ENCODE measurements around the gene OTUD5.
"Not testable (repeated sequence)": the region's sequence is repeated elsewhere in the genome, so short reads cannot be mapped to it uniquely, and the experiment has no call there.

The OTUD5 gene

DNA sequence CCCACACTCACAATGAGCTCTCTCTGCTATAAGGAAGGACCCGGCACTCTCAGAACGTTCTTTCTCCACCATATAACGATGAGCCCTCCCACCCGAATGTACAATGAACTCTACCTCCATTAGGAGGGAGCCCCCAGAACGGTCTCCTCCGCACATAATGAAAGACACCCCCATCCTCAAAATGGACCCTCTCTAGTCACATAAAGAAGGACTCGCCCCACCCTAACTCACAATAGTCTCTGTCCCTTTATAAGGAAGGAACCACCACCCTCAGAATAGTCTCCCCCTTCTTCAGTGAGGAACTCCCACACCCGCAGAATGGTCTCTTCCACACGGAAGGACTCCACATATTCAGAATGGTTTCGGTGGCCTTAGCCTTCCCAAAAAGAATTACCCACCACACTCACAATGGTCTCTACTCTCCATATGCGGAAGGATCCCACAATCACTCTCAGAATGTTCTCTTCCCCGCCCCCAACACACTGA, 46.4 kb downstream of the OTUD5 start:
- peak; percentile 29 to 46 (median 43) for DNase-seq

DNA sequence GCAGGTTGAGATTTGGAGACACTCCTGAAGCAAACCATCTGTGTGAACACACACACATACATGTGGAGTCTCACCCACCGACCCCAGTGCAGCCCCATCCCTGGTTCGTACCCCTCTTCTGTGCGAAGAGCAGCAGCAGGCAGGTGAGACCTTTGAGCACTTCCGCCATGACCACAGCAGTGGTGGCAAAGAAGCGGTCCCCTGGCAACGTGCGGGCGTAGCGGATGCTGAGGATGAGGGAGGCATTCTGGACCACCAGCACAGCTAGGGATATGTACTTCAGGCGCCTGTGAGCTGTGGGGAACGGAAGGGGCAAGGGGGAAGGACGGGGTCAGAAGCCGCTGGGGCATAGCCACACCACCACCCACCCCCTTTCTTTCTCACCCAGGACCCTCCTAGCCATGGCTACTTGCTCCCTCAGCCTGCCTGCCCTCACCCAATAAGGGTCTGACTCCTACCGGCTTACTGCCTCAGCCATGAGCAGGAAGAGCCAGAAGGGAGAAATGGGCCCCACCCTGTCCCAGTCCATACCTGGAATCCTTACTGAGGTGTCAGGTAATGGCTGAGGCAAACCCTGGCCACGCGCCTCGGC, 47.6 kb downstream of the OTUD5 start:
- no peak for DNase-seq

DNA sequence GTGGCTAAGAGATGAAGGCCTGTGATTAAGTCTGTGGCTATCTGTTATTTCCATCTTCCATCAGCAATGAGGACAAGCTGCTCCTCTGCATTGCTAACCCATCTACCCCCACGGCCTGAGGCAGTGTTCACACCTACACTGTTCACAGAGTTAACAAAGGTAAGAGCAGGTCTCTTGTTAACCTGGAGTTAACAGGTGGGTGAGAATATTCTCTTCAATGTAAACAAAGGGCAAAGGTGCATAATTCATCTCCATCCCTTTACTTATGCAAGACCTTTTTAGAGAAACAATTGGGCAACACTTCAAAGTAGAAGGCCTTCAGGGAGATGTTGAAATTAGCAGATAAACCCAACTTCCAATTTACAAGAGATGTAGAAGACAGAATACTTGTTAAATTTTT, 48.8 kb downstream of the OTUD5 start:
- no peak for DNase-seq

DNA sequence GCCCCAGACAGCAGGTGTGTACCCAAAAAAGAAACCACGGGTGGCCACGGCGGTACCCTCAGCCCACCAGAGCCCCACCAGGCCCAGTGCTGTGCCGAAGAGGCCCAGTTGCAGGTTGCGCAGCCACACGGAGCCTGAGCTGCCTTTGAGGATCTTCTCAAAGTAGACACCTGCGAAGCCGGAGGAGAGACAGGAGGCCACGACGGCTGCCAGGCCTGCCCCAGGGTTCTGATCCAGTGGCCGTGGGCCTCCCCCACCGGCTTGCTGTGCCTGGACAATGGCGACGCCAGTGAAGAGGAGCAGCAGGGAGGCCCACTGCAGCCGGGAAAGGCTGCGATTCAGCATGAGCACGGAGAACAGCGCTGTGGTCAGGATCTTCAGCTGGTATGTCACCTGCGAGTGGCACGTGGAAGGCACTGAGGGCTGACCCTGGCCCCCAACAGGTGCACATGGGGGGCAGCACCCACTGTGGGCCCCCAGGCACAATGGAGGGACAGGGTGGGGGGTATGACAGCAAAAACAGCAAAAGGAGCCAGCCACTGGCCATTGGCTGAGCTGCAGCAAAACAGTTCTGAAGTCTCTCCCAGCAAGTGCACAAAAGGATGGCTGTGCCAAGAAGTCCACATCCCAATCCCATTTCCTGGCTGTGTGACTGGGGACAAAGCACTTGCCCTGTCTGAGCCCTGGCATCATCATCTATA, 52.2 kb downstream of the OTUD5 start:
- DNase-seq = no peak

DNA sequence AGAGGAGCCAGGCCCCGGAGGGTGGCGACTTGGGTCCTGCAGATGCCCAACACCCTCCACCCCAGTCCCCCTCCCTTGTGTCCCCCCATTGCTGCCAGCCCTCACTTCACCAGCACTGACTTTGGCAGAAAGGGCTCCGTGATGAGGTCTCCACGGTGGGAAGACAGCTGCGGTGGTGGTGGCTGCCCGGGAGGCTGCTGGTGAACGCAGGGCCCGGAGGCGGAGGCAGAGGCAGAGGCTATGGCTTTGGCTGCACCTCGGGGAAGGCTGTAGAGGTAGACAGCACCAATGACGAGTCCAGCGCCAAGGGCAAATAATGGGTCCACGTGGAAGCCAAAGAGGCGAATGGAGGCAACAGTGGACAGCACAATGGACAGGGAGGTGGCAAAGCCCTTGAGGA, 52.8 kb downstream of the OTUD5 start:
- no peak for DNase-seq

DNA sequence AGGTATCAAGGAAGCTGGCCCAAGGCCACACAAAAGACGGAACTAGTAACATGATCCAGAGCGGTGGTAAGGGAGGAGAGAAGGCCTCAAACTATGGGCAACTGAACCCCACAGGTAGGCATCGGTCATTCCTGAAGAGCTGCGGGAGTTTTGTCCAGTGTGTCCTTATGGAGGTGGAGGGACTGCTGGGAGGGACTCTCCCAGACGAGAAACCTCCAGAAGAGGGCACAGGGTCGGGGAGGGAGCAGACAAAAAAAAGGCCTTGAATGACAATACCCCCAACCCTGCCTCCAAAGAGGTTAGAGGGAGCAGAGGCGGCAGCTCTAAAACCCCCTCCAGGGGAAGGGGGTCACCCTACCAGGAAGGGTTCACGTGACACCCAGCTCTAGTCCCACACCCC, 53.2 kb downstream of the OTUD5 start:
- DNase-seq = no peak

DNA sequence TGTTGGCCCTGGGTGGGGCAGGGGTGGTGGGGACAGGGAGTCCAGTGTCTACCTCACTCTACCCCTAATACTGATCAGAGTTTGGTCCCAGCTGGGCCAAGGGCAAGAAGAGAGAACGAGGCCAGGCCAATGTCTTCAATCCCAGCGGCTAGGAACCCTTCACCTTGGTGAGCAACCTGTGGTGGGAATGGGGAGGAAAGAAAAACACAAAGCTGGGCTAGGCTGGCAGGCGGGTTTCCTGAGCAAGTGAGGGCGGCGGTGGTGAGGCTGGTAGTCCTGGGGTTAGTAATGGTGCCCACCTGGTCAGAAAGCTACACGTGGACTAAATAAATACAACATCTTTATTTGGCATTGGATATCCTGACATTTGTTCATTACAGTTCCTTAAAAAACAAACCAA, 54.1 kb downstream of the OTUD5 start:
- DNase-seq = no peak

DNA sequence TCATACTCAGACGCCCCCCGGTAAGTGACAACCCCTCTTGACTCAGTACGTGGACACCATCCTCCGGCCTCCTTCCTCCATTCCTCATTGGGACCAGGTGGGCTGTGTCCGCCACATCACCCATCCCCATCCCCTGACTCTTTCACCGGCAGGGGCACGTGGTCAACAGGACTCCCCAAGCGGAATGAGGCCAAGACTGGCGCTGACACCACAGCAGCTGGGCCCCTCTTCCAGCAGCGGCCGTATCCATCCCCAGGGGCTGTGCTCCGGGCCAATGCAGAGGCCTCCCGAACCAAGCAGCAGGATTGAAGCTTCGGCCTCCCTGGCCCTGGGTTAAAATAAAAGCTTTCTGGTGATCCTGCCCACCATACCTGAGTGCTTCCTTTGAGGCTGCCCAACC, 54.6 kb downstream of the OTUD5 start:
- no peak for DNase-seq

DNA sequence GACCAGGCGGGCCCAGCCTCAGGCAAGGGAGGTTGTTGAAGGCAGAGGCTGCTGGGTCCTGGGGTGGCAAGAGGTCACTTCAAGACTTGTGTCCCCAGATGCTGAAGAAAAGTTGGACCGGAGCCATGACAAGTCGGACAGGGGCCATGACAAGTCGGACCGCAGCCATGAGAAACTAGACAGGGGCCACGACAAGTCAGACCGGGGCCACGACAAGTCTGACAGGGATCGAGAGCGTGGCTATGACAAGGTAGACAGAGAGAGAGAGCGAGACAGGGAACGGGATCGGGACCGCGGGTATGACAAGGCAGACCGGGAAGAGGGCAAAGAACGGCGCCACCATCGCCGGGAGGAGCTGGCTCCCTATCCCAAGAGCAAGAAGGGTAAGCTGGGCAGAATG, 55.3 kb downstream of the OTUD5 start:
- DNase-seq = no peak

DNA sequence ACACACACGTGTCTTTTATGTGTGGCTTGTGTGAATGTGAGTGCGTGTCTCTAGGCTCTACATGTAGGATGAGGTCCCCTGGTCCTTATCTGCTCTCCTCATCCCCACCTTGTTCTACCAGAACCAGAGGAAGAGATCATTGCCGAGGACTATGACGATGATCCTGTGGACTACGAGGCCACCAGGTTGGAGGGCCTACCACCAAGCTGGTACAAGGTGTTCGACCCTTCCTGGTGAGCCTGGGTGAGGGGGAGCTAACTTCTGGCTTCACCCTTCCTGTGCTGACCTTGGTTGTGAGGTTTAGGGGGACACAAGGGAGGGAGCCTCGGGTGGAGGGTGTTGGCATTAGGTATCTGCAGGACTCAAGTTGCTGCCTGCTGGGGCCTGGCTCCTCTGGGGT, 56.3 kb downstream of the OTUD5 start:
- no peak for DNase-seq

DNA sequence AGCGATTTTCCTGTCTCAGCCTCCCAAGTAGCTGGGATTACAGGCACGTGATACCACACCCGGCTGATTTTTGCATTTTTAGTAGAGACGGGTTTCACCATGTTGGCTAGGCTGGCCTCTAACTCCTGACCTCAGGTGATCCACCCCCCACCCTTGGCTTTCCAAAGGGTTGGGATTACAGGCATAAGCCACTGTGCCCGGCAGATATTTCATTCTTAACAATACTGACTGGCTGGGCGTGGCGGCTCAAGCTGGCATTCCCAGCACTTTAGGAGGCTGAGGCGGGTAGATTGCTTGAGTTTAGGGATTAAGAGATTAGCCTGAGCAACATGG, 58.4 kb downstream of the OTUD5 start:
- no peak for DNase-seq

DNA sequence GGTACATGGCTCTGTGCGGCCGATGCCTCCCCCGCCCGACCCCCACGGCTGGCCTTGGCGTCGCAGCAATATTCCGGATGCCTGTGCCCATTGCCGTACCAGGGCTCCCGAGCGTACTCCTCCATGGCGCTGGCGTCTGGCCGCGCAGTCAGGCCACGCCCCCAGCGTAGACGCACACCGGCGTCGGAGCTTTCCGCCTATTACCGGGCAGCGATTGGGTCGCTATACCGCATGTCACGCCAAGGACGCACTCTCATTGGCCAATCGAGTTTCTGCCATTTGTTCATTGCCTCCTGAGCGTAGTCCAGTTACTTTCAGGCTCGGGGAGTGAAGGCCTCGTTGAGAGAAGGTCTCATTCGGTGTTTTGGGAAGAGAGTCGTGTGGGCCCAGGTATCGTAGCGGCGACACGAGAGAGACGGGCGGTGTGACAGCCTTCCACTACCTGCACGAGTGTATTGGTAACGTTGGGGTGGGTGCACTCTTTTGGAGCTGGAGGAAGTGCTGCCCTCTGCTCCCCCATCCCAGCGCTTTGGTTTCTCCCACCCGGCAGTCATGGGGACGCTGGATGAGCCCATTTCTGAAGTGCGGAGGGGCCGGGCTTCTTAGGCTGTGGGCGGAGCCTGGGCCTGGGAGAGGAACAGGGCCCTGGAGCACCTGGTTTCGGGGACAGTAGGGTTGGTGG, 59.6 kb downstream of the OTUD5 start, which contains the start of the genes PQBP1 and TIMM17B:
PQBP1 (plus strand) TSS at position 306 of the 682 bp plus-strand sequence. CDS start 580 bp downstream, outside the sequence.
TIMM17B (minus strand) TSS at position 144 of the 682 bp plus-strand sequence; CDS start at position 125, 19 bp downstream.
- DNase-seq = peak; percentile 93 to 94 (median 93)

DNA sequence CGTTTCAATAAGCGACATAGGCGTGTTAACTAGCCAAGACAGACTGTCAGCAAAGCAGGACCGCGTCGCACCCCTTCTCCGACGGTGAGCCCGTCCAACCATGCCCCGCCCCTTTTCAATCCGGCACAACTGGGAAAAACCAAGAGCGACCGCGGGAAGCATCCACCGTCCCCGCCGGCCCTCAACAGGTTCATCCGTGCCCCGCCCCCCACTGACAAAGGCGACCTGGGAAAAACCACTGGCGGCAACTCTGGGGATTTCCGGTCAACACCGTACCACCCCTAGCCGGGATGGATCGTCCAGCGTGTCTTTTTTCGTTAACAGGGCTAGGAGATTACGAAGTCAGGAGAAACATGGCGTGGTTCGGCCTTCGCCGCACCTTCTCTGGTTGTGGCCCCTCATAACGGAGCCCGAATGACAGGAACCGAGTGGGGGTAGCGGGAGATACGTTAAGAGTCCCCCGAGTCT, 60.2 kb downstream of the OTUD5 start:
- DNase-seq = peak; percentile 81 to 89 (median 84)

DNA sequence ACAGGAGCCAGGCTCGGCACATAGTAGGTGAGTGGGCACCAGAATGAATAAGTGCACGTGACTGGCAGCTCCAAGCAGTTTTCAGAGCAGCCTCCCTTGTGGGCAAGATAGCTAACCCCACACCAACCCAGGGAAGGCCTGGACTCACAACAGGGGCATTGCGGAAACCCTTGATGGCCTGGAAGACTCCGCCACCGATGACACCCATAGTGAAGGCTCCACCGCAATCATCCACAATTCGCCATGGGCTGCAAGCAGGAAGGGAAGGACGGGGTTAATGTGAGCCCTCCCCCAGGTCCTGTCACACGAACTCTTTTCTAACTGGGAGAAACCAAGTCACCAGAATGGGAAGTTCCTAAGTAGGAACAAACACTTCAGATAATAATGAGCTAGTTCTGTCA, 60.8 kb downstream of the OTUD5 start:
- peak; percentile 27 to 49 (median 28) for DNase-seq

DNA sequence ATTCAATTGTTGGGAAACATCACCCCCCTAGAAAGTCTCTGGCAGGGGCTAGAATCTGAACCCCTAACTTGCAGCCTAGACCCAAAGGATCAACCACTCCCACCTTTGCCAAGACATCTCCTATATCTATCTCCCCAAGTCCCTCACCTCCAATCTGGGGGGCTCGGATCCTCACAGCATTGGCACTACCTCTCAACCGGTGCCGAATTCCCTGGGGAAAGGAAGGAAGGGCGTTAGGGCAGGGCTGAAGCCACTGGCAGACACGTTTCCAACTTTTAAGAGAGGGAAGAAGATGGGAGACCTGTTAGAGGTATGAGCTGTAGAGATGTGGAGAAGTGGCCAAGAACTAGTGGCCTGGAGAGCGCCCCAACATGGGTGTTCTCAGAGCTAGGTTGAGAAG, 62.5 kb downstream of the OTUD5 start:
- no peak for DNase-seq

DNA sequence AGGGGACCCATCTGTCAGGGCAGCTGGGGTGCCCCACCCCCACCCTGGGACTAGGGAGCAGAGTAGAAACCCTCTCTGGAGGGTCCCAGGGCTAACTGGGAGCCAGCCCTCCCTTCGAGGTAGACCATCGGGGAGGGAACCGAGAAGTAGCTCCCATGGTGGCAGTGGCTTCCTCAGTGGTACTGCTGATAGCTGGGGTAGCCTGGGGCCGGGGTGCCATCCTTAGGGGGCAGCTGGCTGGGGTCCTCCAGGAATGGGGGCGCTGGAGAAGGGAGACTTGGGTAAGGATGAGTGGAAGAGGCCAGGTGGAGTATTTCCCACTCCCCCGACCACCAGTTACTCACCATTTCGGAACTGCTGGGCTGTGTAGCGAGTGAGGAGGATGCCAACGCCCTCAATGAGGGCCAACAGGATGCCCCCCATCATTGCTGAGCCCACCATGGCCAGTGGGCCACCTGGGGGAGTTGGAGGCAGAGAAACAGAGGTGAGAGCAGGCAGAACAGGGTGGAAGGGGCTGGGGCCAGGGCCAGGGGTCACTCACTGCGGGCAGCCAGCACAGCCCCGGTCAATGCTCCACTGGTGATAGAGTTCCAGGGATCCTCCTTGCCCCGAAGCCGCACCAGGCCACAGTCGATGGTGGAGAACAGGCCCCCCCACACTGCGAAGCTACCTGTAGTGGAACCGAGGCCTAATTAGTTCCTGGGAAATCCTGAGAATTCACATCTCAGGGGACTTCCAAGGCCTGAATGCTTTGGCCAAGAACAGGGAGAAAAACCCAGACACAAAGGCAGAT, 63.7 kb downstream of the OTUD5 start:
- DNase-seq = no peak

DNA sequence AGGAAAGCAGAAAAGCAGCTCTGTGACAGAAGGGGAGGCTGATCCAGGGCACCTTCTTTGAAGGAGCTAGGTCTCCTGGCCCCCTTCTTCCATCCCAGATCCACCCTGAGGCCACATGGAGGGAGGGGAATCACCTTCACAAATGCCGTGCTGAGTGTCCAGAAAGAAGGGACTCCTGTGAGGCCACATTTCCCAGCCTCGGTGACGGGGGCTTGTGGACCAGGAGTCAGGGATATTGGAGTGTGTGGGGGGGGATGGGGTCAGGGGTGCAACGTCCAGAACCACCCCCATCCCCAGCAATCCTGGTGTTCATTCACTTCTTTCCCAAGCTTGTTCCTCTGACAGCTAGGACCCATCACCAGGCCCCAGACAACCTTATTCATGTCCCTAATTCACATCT, 64.5 kb downstream of the OTUD5 start:
- no peak for DNase-seq

DNA sequence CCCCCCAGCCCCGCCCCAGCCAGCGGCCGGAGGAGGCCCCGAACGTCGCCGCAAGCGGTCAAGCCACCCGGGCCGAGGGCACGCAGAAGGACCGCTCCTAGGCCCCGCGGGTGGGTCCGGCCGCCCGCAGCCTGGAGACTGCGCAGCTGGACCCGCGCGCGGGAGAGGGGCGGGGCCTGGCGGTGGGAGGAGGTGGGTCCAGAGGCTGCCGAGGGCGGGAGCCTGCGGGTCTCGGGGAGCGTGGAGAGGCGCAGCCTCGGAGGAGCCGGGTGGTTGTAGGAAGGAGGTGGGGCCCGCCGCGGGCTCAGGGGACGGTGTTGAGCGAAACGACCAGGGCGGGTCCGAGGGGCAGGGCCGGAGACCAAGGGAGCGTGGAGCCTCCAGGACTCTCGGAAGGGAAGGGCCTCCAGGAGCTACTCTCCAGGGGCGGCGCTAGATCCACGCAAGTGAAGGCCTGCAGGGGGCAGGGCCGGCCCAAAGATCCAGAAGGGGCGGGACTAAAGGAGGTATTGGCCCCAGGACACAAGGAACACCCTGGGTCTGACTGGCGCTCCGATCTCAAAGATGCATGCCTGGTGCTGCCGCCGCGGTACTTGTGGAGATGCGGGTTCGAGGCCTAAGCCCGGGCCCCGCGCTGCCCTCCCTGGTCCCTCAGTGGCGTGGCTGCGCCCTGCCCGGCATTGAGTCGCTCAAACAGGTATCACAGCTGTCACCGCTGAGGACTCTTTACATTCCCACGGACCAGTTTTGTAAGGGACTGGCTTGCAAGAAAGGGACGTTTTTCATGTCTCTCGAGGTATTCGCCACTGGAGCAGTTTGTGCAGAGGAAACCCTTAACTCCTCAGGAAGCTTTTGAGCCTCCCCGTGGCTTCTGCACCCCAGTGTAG, 65.8 kb downstream of the OTUD5 start:
- peak; percentile 85 to 89 (median 87) for DNase-seq

DNA sequence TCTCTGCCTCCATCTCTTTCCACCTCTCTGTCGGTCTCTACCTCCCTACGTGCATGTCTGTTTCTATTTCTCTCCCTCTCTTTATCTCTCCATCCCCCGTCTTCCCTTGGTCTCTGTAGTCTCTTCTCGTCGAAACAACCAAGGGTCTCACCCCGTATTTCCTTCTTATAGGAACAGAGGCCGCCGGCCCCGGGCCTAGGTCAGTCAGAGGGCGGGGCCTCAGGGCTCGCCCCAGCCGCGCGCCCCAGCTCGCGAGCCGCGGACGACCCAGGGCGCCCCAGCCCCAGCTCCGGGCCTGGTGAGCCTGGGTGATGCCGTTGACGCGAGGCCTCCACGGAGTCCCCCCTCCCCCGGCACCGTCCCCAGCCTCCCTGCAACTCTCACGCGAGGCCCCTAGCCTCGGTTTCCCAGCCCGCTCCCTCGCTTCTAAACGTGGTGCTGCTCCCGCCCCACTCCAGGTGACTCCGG, 66.4 kb downstream of the OTUD5 start:
- peak in 1 of 3 donors; percentile 21 for DNase-seq

DNA sequence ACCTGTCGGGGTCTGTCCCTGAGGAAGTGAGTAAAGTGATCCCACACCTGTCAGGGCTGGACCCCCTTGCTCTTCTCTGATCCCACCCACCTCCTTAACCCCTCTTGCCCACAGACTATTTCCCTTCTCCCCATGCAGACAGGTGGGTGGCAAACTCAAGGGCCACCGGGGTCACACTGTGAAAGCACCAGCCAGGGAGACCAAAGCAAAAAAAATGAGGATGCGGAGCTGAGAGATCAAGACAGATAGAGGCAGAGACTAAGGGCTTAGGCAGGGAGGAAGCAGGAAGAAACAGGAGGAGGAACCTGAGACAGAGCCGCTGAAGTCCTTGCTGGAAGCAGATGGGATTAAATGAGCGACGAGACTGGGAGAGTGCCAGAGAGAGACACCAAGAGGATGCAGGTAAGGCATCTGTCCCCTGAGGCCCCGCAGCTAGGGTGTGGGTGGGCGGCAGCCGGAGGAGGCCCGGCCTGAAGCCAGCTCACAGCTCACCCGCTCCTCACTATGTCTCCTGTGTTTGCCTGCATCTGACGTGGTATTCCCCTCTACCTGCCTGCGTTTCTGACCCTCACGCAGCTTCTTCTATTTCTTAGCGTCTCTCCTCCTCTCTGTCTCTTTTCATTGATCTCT, 67.0 kb downstream of the OTUD5 start:
- DNase-seq = no peak

DNA sequence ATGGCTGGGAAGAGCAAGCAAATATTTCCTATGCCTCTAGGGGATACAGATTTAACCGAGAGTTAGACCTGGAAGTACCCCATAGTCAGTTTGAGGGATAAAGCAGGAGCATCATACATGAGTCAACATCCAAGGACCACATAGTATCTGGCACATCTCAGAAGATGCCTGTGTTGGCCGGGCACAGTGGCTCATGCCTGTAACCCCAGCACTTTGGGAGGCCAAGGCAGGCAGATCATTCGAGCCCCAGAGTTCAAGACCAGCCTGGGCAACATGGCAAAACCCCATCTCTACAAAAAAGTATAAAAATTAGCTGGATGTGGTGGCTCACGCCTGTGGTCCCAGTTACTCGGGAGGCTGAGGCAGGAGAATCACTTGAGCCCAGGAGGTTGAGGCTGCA, 70.8 kb downstream of the OTUD5 start:
- DNase-seq = not testable (repeated sequence)
